ENCODE measurements around the gene PI4K2A.
"Not testable (repeated sequence)": the region's sequence is repeated elsewhere in the genome, so short reads cannot be mapped to it uniquely, and the experiment has no call there.

PI4K2A gene

DNA sequence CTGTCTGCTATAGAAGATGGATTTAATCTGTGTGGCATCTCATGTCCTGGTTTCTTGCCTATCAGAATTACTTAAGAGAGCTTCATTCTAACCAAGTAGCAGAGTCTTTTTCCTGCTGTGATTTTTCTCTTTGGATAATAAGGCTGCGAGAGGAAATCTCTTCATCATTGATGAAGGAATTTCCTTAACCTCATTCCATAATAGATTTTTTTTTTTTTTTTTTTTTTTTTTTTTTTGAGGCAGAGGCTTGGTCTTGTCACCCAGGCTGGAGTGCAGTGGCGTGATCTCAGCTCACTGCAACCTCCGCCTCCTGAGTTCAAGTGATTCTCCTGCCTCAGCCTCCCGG, 8.9 kb downstream of the PI4K2A start:
- Histone ChIP-seq H3K36me3 (ENCODE audit: control insufficient read depth, insufficient read depth, low read length, severe bottlenecking) (peaks cover 52% of the 10 kb centered on the region), H3K4me1 (ENCODE audit: control insufficient read depth, insufficient read depth, low read length) (peaks cover 39% of the 10 kb centered on the region)

DNA sequence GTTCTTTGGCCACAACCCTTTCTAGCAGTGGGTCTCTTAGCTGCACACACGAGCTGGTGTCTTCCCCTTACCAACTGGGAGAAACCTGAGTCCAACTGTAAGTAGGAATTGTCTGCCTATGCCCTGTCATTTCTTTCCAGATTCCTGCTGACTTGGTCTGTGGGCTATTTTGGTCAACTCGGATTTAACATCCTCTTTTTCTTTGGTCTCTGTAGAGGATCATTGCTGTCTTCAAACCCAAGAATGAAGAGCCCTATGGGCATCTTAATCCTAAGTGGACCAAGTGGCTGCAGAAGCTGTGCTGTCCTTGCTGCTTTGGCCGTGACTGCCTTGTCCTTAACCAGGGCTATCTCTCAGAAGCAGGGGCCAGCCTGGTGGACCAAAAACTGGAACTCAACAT, 10.3 kb downstream of the PI4K2A start:
- Histone ChIP-seq H3K4me3 (ENCODE audit: low read length) (no peak overlapping the region), H3K9ac (ENCODE audit: low read length) (no peak overlapping the region), H3K4me1 (ENCODE audit: control insufficient read depth, insufficient read depth, low read length) (peaks cover 35% of the 10 kb centered on the region), H3K9me3 (ENCODE audit: control insufficient read depth, low read length) (no peaks in the 10 kb centered on the region), H3K27me3 (replicated peaks; ENCODE audit: control insufficient read depth, insufficient read depth, low read length) (no peaks in the 10 kb centered on the region), H3K36me3 (ENCODE audit: control insufficient read depth, insufficient read depth, low read length, severe bottlenecking) (peaks cover 50% of the 10 kb centered on the region)
- DNase-seq (ENCODE audit: low read depth) = no peak

More for the DNA sequence above, 8.9 kb downstream of the PI4K2A start:
- not testable (repeated sequence) for H3K9me3 ChIP-seq (ENCODE audit: control insufficient read depth, low read length); H3K27me3 ChIP-seq (replicated peaks; ENCODE audit: control insufficient read depth, insufficient read depth, low read length); H3K4me3 ChIP-seq (ENCODE audit: low read length); DNase-seq (ENCODE audit: low read depth)
- H3K9ac ChIP-seq (ENCODE audit: low read length) = peak overlapping the region; percentile 66

DNA sequence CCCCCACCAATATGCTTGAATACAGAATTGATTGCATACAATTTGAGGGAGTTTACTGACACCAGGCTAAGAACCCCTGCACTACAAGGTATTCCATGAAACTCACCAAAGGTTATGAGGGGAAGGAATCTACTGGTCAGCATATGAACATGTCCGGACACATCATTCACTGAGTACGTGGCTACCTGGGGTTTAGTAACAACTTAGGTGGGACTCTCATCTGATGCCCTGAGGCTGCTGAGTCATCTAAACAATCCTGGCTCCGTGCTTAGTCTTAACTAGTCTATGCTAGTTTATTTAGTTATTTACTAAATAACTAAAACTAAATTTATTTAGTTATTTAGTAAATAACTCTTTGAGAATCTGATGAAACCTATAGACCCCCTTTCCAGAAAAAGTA, 11.3 kb downstream of the PI4K2A start:
- no peak for DNase-seq (ENCODE audit: low read depth)

DNA sequence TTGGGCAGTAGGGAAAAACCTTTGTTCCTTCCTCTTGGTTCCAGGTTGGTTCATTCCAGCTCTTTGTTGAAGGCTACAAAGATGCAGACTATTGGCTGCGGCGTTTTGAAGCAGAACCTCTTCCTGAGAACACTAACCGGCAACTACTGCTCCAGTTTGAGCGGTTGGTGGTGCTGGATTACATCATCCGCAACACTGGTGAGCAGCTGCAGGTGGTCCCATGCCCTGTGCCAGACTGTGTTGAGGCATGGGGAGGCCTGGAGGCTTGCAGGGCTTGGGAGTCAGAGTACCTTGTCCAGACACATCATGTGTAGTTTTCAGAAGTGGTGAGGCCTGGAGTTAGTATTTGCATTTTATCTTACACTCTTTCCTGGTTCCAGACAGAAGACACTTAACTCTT, 16.3 kb downstream of the PI4K2A start:
- peaks cover 7% of the 10 kb centered on the region for H3K4me1 ChIP-seq (ENCODE audit: control insufficient read depth, insufficient read depth, low read length)
- peaks cover 73% of the 10 kb centered on the region for H3K36me3 ChIP-seq (ENCODE audit: control insufficient read depth, insufficient read depth, low read length, severe bottlenecking)
- H3K9ac ChIP-seq (ENCODE audit: low read length) = no peak overlapping the region
- no peak overlapping the region for H3K4me3 ChIP-seq (ENCODE audit: low read length)
- no peak for DNase-seq (ENCODE audit: low read depth)
- no peaks in the 10 kb centered on the region for H3K9me3 ChIP-seq (ENCODE audit: control insufficient read depth, low read length)
- H3K27me3 ChIP-seq (replicated peaks; ENCODE audit: control insufficient read depth, insufficient read depth, low read length) = no peaks in the 10 kb centered on the region

More for the DNA sequence above, 11.3 kb downstream of the PI4K2A start:
- Histone ChIP-seq H3K9me3 (ENCODE audit: control insufficient read depth, low read length) (no peaks in the 10 kb centered on the region), H3K4me3 (ENCODE audit: low read length) (no peak overlapping the region), H3K36me3 (ENCODE audit: control insufficient read depth, insufficient read depth, low read length, severe bottlenecking) (peaks cover 57% of the 10 kb centered on the region), H3K9ac (ENCODE audit: low read length) (no peak overlapping the region), H3K27me3 (replicated peaks; ENCODE audit: control insufficient read depth, insufficient read depth, low read length) (no peaks in the 10 kb centered on the region), H3K4me1 (ENCODE audit: control insufficient read depth, insufficient read depth, low read length) (peaks cover 35% of the 10 kb centered on the region)

DNA sequence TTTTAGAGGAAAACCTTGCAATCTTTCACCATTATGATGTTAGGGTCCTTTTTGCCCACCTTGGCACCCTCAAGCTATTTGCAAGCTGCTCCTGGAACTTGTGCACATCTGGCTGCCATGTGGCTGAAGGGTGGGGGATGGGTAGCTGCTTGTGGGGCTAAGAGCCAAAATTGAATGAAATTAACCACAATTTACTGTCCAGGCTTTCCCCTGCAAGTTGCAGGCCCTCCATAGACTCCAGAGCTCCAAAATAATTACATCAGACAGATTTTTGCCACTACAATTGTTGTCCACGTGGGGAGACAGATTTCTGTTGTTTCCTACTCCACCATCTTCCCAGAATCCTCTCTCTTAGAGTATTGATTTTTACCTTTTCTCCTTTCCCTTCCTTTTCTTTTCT, 19.1 kb downstream of the PI4K2A start:
- Histone ChIP-seq H3K36me3 (ENCODE audit: control insufficient read depth, insufficient read depth, low read length, severe bottlenecking) (peaks cover 73% of the 10 kb centered on the region), H3K4me3 (ENCODE audit: low read length) (no peak overlapping the region), H3K9ac (ENCODE audit: low read length) (no peak overlapping the region), H3K9me3 (ENCODE audit: control insufficient read depth, low read length) (no peaks in the 10 kb centered on the region), H3K27me3 (replicated peaks; ENCODE audit: control insufficient read depth, insufficient read depth, low read length) (no peaks in the 10 kb centered on the region), H3K4me1 (ENCODE audit: control insufficient read depth, insufficient read depth, low read length) (peaks cover 7% of the 10 kb centered on the region)
- peak; percentile 59 for DNase-seq (ENCODE audit: low read depth)

DNA sequence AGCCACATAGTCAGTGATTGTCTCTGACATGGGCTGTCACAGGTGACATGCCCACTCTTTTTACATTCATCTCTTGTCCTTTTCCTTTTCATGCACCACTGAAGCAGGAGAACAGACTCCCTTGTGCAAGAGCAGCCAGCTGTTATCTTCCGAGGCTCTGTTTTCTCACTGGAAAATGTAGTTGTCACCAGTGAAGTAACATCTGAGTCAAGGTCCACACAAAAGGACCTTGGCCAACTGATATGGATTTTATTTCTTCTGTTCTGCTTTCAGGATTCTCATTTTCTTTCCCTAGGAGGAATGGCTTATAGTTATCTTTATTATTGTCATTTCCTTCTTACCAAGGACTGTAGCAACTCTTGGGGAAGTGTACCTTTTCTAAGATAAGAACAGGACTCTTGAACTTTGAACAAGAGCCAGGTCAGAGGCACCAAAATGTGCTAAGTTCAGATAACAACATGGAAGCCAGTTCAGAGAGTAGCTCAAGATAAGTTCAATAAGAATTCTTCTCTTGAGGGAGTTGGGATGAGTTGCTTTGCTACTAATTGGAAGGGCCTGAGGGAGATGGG, 23.9 kb downstream of the PI4K2A start:
- Histone ChIP-seq H3K36me3 (ENCODE audit: control insufficient read depth, insufficient read depth, low read length, severe bottlenecking) (peaks cover 69% of the 10 kb centered on the region), H3K9ac (ENCODE audit: low read length) (no peak overlapping the region), H3K4me1 (ENCODE audit: control insufficient read depth, insufficient read depth, low read length) (peaks cover 9% of the 10 kb centered on the region), H3K9me3 (ENCODE audit: control insufficient read depth, low read length) (no peaks in the 10 kb centered on the region), H3K4me3 (ENCODE audit: low read length) (no peak overlapping the region), H3K27me3 (replicated peaks; ENCODE audit: control insufficient read depth, insufficient read depth, low read length) (no peaks in the 10 kb centered on the region)
- DNase-seq (ENCODE audit: low read depth) = no peak

DNA sequence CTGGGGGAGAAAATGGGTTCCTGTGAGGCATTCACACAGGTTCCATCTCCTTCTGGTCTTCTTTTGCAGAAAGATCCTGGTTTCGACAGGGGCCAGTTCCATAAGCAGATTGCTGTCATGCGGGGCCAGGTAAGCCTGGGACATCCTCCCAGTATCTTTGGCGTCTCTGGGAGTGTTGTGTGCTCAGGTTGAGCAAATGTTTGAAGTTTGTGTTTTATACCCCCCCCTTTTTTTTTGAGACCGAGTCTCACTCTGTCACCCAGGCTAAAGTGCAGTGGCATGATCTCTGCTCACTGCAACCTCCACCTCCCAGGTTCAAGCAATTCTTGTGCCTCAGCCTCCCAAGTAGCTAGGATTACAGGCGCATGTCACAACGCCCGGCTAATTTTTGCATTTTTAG, 26.5 kb downstream of the PI4K2A start:
- Histone ChIP-seq H3K27me3 (replicated peaks; ENCODE audit: control insufficient read depth, insufficient read depth, low read length) (no peaks in the 10 kb centered on the region), H3K36me3 (ENCODE audit: control insufficient read depth, insufficient read depth, low read length, severe bottlenecking) (peaks cover 84% of the 10 kb centered on the region), H3K9me3 (ENCODE audit: control insufficient read depth, low read length) (no peaks in the 10 kb centered on the region), H3K4me1 (ENCODE audit: control insufficient read depth, insufficient read depth, low read length) (peaks cover 11% of the 10 kb centered on the region), H3K9ac (ENCODE audit: low read length) (no peak overlapping the region), H3K4me3 (ENCODE audit: low read length) (no peak overlapping the region)
- DNase-seq (ENCODE audit: low read depth) = no peak

DNA sequence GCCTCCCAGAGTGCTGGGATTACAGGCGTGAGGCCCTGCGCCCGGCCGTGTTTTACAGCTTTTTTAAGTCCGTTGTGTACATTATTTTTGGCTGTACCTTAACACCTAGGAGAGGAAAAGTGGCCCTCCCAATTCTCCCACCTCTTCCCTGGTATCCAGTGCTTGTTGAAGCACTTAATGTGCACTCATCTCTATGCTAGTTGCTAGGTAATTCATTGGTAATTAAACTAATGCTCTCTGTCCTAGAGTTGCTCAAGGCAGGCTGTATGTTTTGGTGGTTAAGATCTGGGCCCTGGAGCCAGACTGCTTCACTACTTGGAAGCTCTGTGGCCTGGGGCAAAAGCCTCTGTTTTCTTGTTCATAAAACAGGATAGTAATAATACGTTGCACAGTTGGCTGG, 27.0 kb downstream of the PI4K2A start:
- no peak for DNase-seq (ENCODE audit: low read depth)
- Histone ChIP-seq H3K4me1 (ENCODE audit: control insufficient read depth, insufficient read depth, low read length) (peaks cover 11% of the 10 kb centered on the region), H3K27me3 (replicated peaks; ENCODE audit: control insufficient read depth, insufficient read depth, low read length) (no peaks in the 10 kb centered on the region), H3K9me3 (ENCODE audit: control insufficient read depth, low read length) (no peaks in the 10 kb centered on the region), H3K4me3 (ENCODE audit: low read length) (no peak overlapping the region), H3K36me3 (ENCODE audit: control insufficient read depth, insufficient read depth, low read length, severe bottlenecking) (peaks cover 82% of the 10 kb centered on the region), H3K9ac (ENCODE audit: low read length) (no peak overlapping the region)

DNA sequence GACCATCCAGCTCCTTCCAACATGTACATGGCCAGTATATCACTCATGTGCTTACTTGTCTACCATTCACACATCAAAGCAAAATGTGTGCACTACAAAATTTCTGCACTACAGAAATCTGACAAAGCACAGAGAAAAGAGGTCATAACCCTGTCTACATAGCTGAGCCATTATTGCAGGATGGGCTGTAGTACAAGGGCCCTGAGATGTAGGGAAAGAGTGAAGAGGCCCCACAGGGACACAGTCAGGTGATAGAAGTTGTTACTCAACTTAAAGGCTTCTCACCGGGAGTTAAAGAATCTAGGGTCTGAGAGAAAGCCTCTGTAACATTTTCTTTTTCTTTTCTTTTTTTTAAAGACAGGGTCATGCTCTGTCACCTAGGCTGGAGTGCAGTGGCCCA, 29.1 kb downstream of the PI4K2A start:
- no peak overlapping the region for H3K9ac ChIP-seq (ENCODE audit: low read length)
- peaks cover 20% of the 10 kb centered on the region for H3K4me1 ChIP-seq (ENCODE audit: control insufficient read depth, insufficient read depth, low read length)
- H3K9me3 ChIP-seq (ENCODE audit: control insufficient read depth, low read length) = no peaks in the 10 kb centered on the region
- no peaks in the 10 kb centered on the region for H3K27me3 ChIP-seq (replicated peaks; ENCODE audit: control insufficient read depth, insufficient read depth, low read length)
- H3K4me3 ChIP-seq (ENCODE audit: low read length) = peak overlapping the region; percentile 1
- peaks cover 80% of the 10 kb centered on the region for H3K36me3 ChIP-seq (ENCODE audit: control insufficient read depth, insufficient read depth, low read length, severe bottlenecking)
- no peak for DNase-seq (ENCODE audit: low read depth)

DNA sequence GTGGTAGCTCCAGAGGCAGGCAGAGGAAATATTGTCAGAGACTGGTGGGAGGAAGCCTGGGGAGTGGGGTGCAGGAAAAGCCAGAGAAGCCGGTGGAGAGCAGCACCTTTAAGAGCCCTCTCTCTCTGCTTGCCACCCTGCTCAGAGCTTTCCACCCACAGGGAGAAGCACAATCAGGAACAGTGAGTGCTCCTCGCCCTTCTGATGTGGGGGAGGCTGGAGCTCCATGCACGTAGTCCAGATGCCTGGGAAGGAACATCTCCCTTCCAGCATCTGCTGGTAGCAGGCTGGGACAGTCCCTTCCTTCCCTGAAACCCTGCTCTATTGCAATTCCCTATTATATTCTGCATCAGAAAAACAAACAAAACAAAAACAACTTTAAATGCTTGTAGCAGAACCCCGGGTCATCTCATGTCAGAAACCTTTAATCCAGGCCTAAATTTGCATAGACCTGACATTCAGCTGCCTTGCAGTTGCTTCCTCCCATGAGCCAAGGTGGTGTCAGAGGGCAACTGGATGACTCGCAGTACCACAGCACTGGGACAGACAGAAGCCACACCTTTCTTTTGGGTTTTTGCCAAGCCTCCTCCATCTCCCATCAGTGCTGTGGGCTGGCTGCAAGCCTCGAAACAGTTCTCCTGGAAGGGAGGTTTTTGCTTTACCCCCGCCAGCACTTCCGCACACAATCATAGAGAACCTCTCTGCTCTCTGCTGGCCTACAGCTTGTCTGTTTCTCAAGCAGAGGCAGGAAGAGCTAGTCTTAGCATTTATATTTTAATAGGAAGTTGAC, 33.5 kb downstream of the PI4K2A start:
- Histone ChIP-seq H3K9ac (ENCODE audit: low read length) (no peak overlapping the region), H3K36me3 (ENCODE audit: control insufficient read depth, insufficient read depth, low read length, severe bottlenecking) (peaks cover 80% of the 10 kb centered on the region), H3K4me3 (ENCODE audit: low read length) (no peak overlapping the region), H3K27me3 (replicated peaks; ENCODE audit: control insufficient read depth, insufficient read depth, low read length) (no peaks in the 10 kb centered on the region), H3K4me1 (ENCODE audit: control insufficient read depth, insufficient read depth, low read length) (peaks cover 29% of the 10 kb centered on the region), H3K9me3 (ENCODE audit: control insufficient read depth, low read length) (no peaks in the 10 kb centered on the region)
- peak; percentile 54 for DNase-seq (ENCODE audit: low read depth)

DNA sequence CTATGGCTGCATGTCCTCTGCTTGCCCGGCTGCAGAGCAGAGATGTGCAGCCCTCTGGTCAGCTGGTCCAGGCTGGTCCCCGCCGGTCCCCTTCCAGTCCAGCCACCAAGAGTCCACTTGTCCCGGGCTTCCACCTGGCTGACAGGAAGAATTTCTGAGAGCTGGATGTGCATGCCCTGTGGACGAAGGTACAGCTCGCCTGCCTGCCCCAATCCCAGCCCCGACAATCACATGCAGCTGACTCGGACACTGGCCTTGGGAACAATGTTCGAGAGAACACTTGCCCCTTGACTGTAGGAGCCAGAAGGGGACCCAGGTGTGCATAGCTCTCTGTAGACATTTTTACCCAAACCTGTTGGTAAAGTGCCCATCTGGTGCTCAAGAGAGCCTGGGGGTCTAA, 34.8 kb downstream of the PI4K2A start:
- H3K4me3 ChIP-seq (ENCODE audit: low read length) = no peak overlapping the region
- DNase-seq (ENCODE audit: low read depth) = no peak
- no peak overlapping the region for H3K9ac ChIP-seq (ENCODE audit: low read length)
- H3K4me1 ChIP-seq (ENCODE audit: control insufficient read depth, insufficient read depth, low read length) = peaks cover 18% of the 10 kb centered on the region
- H3K36me3 ChIP-seq (ENCODE audit: control insufficient read depth, insufficient read depth, low read length, severe bottlenecking) = peaks cover 75% of the 10 kb centered on the region
- H3K9me3 ChIP-seq (ENCODE audit: control insufficient read depth, low read length) = no peaks in the 10 kb centered on the region
- no peaks in the 10 kb centered on the region for H3K27me3 ChIP-seq (replicated peaks; ENCODE audit: control insufficient read depth, insufficient read depth, low read length)

Measured in adipocyte (in vitro differentiated cells).